ENCODE results near the gene CDCP2.

CDCP2 gene

DNA sequence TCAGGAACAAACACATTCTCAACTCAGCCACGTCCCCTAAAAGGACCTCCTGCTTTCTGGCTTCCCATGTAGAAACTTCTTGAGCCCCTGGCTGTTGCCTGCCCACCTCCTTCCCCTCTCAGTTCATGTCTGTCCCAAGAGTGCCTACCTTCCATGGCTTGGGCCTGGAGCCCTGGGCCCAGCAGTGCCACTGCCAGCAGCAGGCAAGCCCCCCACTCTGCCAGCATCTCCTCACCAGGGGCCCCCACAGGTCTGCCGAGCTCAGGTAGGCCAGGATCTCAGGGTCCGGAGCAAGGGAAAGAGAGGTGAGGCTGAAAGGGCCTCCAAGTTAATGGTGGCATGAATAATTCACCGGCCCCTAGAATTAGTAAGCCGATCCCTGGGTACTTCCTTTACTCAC, at the start of gene CDCP2:
TSS of gene CDCP2 (minus strand) at position 305 of the 400 bp plus-strand sequence. CDS start at position 227, 78 bp downstream.
- H3K4me3 ChIP-seq (ENCODE audit: control insufficient read depth, low read depth, low read length), result peak within 1 kb of the TSS; percentile 12
- DNase-seq (ENCODE audit: low read depth), result no peak
- TF ChIP-seq, protein P1, sequence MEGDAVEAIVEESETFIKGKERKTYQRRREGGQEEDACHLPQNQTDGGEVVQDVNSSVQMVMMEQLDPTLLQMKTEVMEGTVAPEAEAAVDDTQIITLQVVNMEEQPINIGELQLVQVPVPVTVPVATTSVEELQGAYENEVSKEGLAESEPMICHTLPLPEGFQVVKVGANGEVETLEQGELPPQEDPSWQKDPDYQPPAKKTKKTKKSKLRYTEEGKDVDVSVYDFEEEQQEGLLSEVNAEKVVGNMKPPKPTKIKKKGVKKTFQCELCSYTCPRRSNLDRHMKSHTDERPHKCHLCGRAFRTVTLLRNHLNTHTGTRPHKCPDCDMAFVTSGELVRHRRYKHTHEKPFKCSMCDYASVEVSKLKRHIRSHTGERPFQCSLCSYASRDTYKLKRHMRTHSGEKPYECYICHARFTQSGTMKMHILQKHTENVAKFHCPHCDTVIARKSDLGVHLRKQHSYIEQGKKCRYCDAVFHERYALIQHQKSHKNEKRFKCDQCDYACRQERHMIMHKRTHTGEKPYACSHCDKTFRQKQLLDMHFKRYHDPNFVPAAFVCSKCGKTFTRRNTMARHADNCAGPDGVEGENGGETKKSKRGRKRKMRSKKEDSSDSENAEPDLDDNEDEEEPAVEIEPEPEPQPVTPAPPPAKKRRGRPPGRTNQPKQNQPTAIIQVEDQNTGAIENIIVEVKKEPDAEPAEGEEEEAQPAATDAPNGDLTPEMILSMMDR (conservative IDR thresholded peaks at IDR 0.05; ENCODE audit: control insufficient read depth, insufficient read depth, low read depth, low read length), result no peak

DNA sequence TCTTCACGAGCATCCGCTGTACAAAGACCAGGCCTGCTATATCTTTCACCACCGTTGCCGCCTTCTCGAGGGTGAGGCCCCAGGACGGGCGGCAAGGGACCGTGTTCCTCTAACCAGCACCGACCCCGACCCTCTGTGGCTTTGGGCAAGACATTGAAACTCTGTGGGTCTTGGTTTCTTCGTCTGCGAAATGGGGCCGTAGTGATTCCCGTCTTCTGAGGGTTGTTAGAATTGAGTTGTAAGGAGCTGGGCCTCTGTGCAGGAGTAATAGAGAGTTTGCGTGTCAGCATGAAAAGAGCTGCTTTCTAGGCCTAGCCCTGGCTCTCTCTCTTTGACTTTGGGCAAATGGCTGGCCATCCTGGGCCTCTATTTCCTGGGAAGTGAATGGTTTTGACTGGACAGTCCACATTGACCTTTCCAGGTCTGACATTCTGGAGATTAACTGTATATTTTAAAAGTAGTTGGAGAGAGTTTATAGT, 47.8 kb upstream of the CDCP2 start:
- TF ChIP-seq, protein P1 (conservative IDR thresholded peaks at IDR 0.05; ENCODE audit: control insufficient read depth, insufficient read depth, low read depth, low read length), result no peak
- peak overlapping the region; percentile 89 for H3K4me3 ChIP-seq (ENCODE audit: control insufficient read depth, low read depth, low read length)
- DNase-seq (ENCODE audit: low read depth), result peak; percentile 6

DNA sequence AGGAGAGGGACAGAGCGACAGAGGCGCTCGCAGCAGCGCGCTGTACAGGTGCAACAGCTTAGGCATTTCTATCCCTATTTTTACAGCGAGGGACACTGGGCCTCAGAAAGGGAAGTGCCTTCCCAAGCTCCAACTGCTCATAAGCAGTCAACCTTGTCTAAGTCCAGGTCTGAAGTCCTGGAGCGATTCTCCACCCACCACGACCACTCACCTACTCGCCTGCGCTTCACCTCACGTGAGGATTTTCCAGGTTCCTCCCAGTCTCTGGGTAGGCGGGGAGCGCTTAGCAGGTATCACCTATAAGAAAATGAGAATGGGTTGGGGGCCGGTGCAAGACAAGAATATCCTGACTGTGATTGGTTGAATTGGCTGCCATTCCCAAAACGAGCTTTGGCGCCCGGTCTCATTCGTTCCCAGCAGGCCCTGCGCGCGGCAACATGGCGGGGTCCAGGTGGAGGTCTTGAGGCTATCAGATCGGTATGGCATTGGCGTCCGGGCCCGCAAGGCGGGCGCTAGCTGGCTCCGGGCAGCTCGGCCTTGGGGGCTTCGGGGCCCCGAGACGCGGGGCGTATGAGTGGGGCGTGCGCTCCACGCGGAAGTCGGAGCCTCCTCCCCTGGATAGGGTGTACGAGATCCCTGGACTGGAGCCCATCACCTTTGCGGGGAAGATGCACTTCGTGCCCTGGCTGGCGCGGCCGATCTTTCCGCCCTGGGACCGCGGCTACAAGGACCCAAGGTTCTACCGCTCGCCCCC, 47.1 kb upstream of the CDCP2 start, which contains the start of the genes CYB5RL and MRPL37:
TSS of gene CYB5RL (minus strand) at position 266 of the 754 bp plus-strand sequence. CDS start 4,414 bp downstream, outside the sequence.
TSS of gene MRPL37 (plus strand) at position 403 of the 754 bp plus-strand sequence. CDS start at position 480, 77 bp downstream.
- TF ChIP-seq, protein P1 (conservative IDR thresholded peaks at IDR 0.05; ENCODE audit: control insufficient read depth, insufficient read depth, low read depth, low read length), result no peak
- peak; percentile 96 for DNase-seq (ENCODE audit: low read depth)
- H3K4me3 ChIP-seq (ENCODE audit: control insufficient read depth, low read depth, low read length), result peak within 1 kb of the TSS; percentile 89

DNA sequence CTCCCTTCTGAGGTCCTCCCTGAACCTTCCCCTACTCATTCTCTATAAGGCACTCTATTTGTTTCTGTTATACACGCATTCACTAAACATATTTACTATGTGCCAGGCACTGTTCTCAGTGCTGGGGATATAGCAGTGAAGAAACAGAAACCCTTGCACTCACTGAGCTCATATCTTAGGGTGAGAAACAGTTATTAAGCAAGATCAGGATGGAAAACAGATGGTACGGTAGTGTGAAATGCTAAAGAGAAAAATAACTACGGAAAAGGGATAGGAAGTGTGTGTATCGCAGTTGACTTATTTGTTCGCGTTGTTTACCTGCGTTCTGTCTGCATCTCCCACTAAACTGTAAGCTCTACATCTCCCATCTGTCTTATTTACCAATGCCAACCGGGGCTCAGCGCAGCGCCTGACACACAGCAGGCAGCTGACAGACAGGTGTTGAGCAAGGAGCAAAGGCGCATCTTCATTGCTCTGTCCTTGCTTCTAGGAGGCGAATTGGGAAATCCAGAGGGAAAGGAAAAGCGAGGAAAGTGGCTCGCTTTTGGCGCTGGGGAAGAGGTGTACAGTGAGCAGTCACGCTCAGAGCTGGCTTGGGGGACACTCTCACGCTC, 46.5 kb upstream of the CDCP2 start:
- peak overlapping the region; percentile 89 for H3K4me3 ChIP-seq (ENCODE audit: control insufficient read depth, low read depth, low read length)
- DNase-seq (ENCODE audit: low read depth), result peak; percentile 13
- TF ChIP-seq, protein P1 (conservative IDR thresholded peaks at IDR 0.05; ENCODE audit: control insufficient read depth, insufficient read depth, low read depth, low read length), result no peak

DNA sequence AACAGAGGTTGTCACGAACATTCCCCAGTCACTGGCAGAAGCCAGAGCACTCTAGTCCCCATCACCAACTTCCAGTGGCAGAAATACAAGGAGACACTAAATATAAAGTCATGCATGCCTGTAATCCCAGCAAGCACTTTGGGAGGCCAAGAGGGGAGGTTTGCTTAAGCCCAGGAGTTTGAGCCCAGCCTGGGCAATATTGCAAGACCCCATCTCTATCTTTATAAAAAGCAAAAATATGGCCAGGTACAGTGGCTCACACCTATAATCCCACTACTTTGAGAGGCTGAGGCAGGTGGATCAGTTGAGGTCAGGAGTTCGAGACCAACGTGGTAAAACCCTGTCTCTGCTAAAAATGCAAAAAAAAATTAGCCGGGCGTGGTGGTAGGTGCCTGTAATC, 40.7 kb upstream of the CDCP2 start:
- TF ChIP-seq, protein P1 (conservative IDR thresholded peaks at IDR 0.05; ENCODE audit: control insufficient read depth, insufficient read depth, low read depth, low read length), result no peak
- no peak for DNase-seq (ENCODE audit: low read depth)
- H3K4me3 ChIP-seq (ENCODE audit: control insufficient read depth, low read depth, low read length), result no peak overlapping the region

DNA sequence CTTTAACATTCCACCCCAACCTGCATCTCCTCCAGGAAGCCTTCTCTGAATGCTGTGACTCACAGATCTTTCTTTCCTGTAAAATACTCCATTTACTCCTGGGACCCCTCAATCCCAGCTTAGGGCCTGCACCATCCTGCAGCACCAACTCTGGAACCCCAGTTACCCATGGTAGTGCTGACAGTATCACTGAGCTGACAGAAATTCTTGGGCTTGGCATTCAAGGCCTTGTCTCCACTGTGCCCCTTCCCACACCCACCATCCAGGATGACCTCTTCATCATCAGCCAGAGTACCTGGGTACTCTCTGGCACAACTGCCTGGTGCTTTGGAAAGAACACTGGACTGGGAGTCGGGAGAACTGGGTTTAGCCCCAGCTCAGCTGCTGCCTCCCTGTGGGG, 38.7 kb upstream of the CDCP2 start:
- DNase-seq (ENCODE audit: low read depth), result no peak
- TF ChIP-seq, protein P1 (conservative IDR thresholded peaks at IDR 0.05; ENCODE audit: control insufficient read depth, insufficient read depth, low read depth, low read length), result no peak
- H3K4me3 ChIP-seq (ENCODE audit: control insufficient read depth, low read depth, low read length), result no peak overlapping the region
